C4-2B (cell line): ENCODE results near the gene COL23A1.

ENCODE experiments used
- H3K27ac ChIP-seq: fragments of 450-650 bp; 2 replicates; pipeline ENCODE4 v1.5.1; 2017
- CTCF ChIP-seq: fragments of 450-650 bp; conservative IDR thresholded peaks from 2 replicates; pipeline ENCODE4 v1.5.1; 2017; ENCODE audit warnings: mild to moderate bottlenecking
- ZFX ChIP-seq: fragments of 450-650 bp; IDR thresholded peaks from 2 replicates; pipeline ENCODE4 v1.6.1; 2017

The COL23A1 gene

DNA sequence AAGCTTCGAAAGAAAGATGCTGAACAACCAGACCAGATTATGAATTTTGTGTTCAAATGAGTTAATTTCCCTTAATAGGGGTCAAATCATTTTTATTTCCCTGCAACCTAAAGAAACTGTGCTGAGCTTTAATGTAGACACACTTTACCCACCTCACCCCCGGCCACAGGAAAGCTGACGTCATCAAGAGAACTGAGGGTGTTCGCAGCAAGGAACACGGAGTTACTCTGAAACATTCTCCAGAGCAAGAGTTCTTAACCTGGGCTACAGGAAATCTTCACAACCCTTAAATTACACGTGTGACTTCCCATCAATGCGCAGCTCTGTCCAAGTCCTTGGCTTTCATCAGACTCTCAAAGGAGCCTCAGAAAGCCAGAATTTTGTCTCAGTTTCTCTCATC is 116.3 kb downstream of the COL23A1 start:
- TF ChIP-seq ZFX (no peak), CTCF (no peak)
- H3K27ac ChIP-seq = no peak overlapping the region

- TF ChIP-seq CTCF (no peak), ZFX (no peak)
- H3K27ac ChIP-seq = no peak overlapping the region
Observed at GRCh38 chr5:178472138-178472537, 118.1 kb downstream of the COL23A1 start.

DNA sequence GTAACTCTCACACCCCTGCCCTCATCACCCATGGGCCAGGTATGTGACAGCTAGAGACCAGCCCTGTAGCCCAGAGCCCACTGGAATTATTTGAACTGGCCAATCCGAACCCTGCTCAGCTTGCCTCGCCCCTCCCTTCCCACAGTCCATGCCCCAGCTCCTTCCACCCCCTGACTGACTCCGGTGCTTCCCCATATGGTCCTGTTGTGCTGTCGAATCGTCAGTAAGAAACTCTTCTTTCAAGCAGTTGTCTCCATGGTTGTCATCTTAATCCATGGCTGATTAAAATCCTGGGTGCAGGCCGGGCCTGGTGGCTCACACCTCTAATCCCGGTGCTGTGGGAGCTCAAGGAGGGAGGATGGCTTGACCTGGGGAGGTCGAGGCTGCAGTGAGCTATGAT is 118.5 kb downstream of the COL23A1 start:
- H3K27ac ChIP-seq = no peak overlapping the region
- TF ChIP-seq CTCF (no peak), ZFX (no peak)

- H3K27ac ChIP-seq = no peak overlapping the region
Observed at GRCh38 chr5:178470760-178471025, 119.5 kb downstream of the COL23A1 start.

GRCh38 chr5:178469975-178470759 is 120.0 kb downstream of the COL23A1 start:
- H3K27ac ChIP-seq = no peak overlapping the region
- TF ChIP-seq CTCF = no peak

More at GRCh38 chr5:178470760-178471025, 119.5 kb downstream of the COL23A1 start:
- TF ChIP-seq CTCF = no peak
- no peak for TF ChIP-seq ZFX

DNA sequence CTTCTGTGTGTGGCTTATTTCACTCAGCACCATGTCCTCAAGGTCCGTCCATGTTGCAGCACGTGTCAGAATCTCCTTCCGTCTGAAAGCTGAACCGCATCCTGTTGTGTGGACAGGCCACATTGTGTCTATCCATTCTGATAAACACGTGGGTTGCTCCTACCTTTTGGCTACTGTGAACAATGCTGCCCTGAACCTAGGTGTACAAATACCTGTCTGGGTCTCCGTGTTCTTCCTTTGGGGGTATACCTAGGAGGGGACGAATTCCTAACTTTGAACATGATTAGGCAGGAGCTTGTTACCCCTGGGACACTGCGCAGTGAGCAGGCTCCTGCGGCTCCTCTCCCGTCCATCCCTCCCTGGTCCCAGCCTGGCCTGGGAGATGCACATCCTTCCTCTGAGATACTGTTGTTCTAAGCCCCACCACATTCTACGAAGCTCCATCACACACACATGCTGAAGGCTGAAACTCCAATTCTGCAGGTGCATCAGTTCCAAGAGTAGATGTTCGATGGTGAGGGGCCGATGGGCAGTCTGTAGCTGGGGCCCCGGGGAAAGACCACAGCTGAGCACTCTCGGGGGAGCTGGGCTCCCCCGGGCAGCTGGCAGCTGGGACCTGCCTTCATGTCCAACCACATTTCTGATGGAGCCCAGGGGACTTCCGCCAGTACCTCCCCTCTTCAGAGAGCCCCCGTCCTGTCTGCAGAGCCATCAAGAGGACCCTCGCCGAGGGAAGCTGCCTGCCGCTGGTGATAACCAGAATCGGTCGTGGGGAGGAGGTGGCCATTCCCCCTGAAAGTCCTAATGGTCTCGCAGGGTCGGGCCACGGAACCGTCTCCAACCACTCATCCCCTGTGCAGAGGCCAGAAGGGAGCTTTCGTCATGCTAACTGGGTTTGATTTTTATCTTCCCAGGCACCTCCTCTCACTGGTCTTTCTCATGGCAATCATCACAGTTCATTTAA is 120.9 kb downstream of the COL23A1 start:
- no peak for TF ChIP-seq CTCF
- no peak for TF ChIP-seq ZFX
- H3K27ac ChIP-seq = no peak overlapping the region

GRCh38 chr5:178468196-178468685 is 122.0 kb downstream of the COL23A1 start:
- TF ChIP-seq ZFX (no peak), CTCF (no peak)
- peak overlapping the region; percentile 3; the same call in 1 of the 2 replicates for H3K27ac ChIP-seq
